ENCODE measurements around the gene FAM168B. TPM values are rescaled to one million over a fixed set of nuclear protein-coding genes. Genes with fewer than 3 reads are reported as not detected.

The FAM168B gene
- total and polyA plus RNA-seq, 9 donors = 54.4 to 117 (median 98.4) TPM

- no peaks in the 10 kb centered on the region for H3K4me1 ChIP-seq (ENCODE audit: insufficient read depth)
- H3K27me3 ChIP-seq = no peaks in the 10 kb centered on the region
- TF ChIP-seq CTCF (IDR thresholded peaks at IDR 0.05) (no peak), POLR2A (IDR thresholded peaks at IDR 0.05) (no peak), EP300 (IDR thresholded peaks at IDR 0.05) (no peak)
- peak overlapping the region; percentile 46 for H3K4me3 ChIP-seq
- H3K27ac ChIP-seq = no peak overlapping the region
- 2 to 3% (median 2%) methylated on average over 34 to 61 of the region's 61 CpGs for WGBS, 3 donors
- intact Hi-C loops (cut with DNase I) = no loop called here
- no peaks in the 10 kb centered on the region for H3K9me3 ChIP-seq
- no peaks in the 10 kb centered on the region for H3K36me3 ChIP-seq
- DNase-seq = peak; percentile 38 to 74 (median 60)
Observed at GRCh38 chr2:131034122-131035051, 58.9 kb downstream of the FAM168B start.

- H3K27me3 ChIP-seq = no peaks in the 10 kb centered on the region
- TF ChIP-seq POLR2A (IDR thresholded peaks at IDR 0.05) = no peak
- TF ChIP-seq CTCF (IDR thresholded peaks at IDR 0.05) = no peak
- H3K36me3 ChIP-seq = no peaks in the 10 kb centered on the region
- WGBS, 3 donors = 71 to 80% (median 77%) methylated on average over 1 of the region's 1 CpG
- H3K27ac ChIP-seq = no peak overlapping the region
- no peak for DNase-seq
- no peaks in the 10 kb centered on the region for H3K4me1 ChIP-seq (ENCODE audit: insufficient read depth)
- no peaks in the 10 kb centered on the region for H3K9me3 ChIP-seq
- no peak overlapping the region for H3K4me3 ChIP-seq
- intact Hi-C loops (cut with DNase I) = no loop called here
Observed at GRCh38 chr2:131033786-131034121, 59.5 kb downstream of the FAM168B start.

GRCh38 chr2:131032393-131032836 is 60.8 kb downstream of the FAM168B start:
- Histone ChIP-seq H3K4me3 (no peak overlapping the region), H3K27me3 (no peaks in the 10 kb centered on the region), H3K27ac (no peak overlapping the region), H3K36me3 (no peaks in the 10 kb centered on the region), H3K9me3 (no peaks in the 10 kb centered on the region), H3K4me1 (ENCODE audit: insufficient read depth) (no peaks in the 10 kb centered on the region)
- TF ChIP-seq CTCF (IDR thresholded peaks at IDR 0.05) (no peak), POLR2A (IDR thresholded peaks at IDR 0.05) (no peak)
- DNase-seq = no peak
- intact Hi-C loops (cut with DNase I) = no loop called here
- WGBS, 3 donors = 81 to 90% (median 90%) methylated on average over 4 of the region's 4 CpGs

GRCh38 chr2:131031875-131032274 is 61.4 kb downstream of the FAM168B start:
- no peak for DNase-seq
- Histone ChIP-seq H3K4me1 (ENCODE audit: insufficient read depth) (no peaks in the 10 kb centered on the region), H3K27me3 (no peaks in the 10 kb centered on the region), H3K36me3 (no peaks in the 10 kb centered on the region), H3K4me3 (no peak overlapping the region), H3K27ac (no peak overlapping the region), H3K9me3 (no peaks in the 10 kb centered on the region)
- intact Hi-C loops (cut with DNase I) = no loop called here
- WGBS, 3 donors = 69 to 73% (median 73%) methylated on average over 8 to 9 of the region's 9 CpGs
- TF ChIP-seq POLR2A (IDR thresholded peaks at IDR 0.05) = no peak
- no peak for TF ChIP-seq CTCF (IDR thresholded peaks at IDR 0.05)
